Lower lobe of right lung (tissue), 2 donors: ENCODE measurements around the gene CSTB. TPM values are rescaled to one million over a fixed set of nuclear protein-coding genes. Genes with fewer than 3 reads are reported as not detected.

Experiments used
- ATAC-seq, 2 donors: fragments of 200-7000 bp; cut with Tn5 transposase; one replicate each; pipeline ENCODE4 v1.9.1; 2020 to 2022; ENCODE audit warnings: mild to moderate bottlenecking in 2 of 2, moderate library complexity in 2 of 2
- DNase-seq: peaks from one replicate; pipeline ENCODE4 v3.0.0-alpha.2; 2020
- H3K27ac ChIP-seq: fragments of 200-600 bp; one replicate; pipeline ENCODE4 v1.8.0; 2022
- H3K27me3 ChIP-seq: fragments of 200-600 bp; one replicate; pipeline ENCODE4 v1.8.0; 2022; ENCODE audit warnings: low read depth
- H3K36me3 ChIP-seq: fragments of 200-600 bp; one replicate; pipeline ENCODE4 v1.8.0; 2022; ENCODE audit warnings: mild to moderate bottlenecking
- H3K4me1 ChIP-seq: fragments of 200-600 bp; one replicate; pipeline ENCODE4 v1.8.0; 2022
- H3K4me3 ChIP-seq: fragments of 200-600 bp; one replicate; pipeline ENCODE4 v1.8.0; 2022; ENCODE audit warnings: mild to moderate bottlenecking
- H3K9me3 ChIP-seq: fragments of 200-600 bp; one replicate; pipeline ENCODE4 v1.8.0; 2022
- intact Hi-C: fragments of 100-400 bp; cut with DNase I; formaldehyde crosslinking; loops from one replicate; pipeline ENCODE4 v1.11.0; 2022
- total RNA-seq: library from RNA; stranded (reverse); fragmentation: NEBNext Ultra II Directional; extraction: Animal tissue kit (Norgen Biotek cat#: 25700); gene quantifications from one replicate; pipeline ENCODE4 v1.2.1, GENCODE V29; 2021
- TF ChIP-seq, protein P1 (sequence below): fragments of 200-600 bp; IDR thresholded peaks from one replicate; pipeline ENCODE4 v1.8.0; 2022; ENCODE audit warnings: antibody characterized with exemption, mild to moderate bottlenecking
- donor health status: DM: no; HTN: yes; CAD: no; lungs with severe emphysema.

Gene CSTB
- total RNA-seq, 1 donor from 2014 or later = 154 TPM

- H3K27ac ChIP-seq = no peak overlapping the region
- intact Hi-C loops = no loop called here
Measured at GRCh38 chr21:43815107-43815613, 39.1 kb upstream of the CSTB start.

GRCh38 chr21:43814215-43815106 is 38.4 kb upstream of the CSTB start:
- intact Hi-C loops = no loop called here
- TF ChIP-seq, protein P1, sequence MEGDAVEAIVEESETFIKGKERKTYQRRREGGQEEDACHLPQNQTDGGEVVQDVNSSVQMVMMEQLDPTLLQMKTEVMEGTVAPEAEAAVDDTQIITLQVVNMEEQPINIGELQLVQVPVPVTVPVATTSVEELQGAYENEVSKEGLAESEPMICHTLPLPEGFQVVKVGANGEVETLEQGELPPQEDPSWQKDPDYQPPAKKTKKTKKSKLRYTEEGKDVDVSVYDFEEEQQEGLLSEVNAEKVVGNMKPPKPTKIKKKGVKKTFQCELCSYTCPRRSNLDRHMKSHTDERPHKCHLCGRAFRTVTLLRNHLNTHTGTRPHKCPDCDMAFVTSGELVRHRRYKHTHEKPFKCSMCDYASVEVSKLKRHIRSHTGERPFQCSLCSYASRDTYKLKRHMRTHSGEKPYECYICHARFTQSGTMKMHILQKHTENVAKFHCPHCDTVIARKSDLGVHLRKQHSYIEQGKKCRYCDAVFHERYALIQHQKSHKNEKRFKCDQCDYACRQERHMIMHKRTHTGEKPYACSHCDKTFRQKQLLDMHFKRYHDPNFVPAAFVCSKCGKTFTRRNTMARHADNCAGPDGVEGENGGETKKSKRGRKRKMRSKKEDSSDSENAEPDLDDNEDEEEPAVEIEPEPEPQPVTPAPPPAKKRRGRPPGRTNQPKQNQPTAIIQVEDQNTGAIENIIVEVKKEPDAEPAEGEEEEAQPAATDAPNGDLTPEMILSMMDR = no peak
- no peak for DNase-seq

More at GRCh38 chr21:43815107-43815613, 39.1 kb upstream of the CSTB start:
- Histone ChIP-seq H3K36me3 (no peaks in the 10 kb centered on the region), H3K27me3 (no peaks in the 10 kb centered on the region), H3K4me3 (no peak overlapping the region), H3K4me1 (peaks cover 39% of the 10 kb centered on the region), H3K9me3 (no peaks in the 10 kb centered on the region)
- TF ChIP-seq, protein P1 = no peak
- DNase-seq (no peak), ATAC-seq (no peak)

DNA sequence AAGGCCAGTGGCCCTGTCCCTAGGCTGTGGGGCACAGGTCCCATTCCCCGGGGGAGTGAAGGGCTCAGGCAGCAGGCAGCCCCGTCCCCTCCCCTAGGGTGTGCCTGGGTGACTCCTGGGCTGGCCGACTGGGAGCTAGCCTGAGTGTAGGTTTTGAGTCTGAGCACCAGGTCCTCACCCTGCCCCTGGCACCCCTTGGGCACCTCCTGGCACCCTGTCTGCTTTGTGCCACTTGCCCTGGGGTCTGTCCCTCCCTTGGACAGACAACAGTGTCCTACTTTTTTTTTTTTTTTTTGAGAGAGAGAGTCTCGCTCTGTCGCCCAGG is 37.5 kb upstream of the CSTB start:
- DNase-seq = no peak
- Histone ChIP-seq H3K9me3 (no peaks in the 10 kb centered on the region), H3K4me3 (no peak overlapping the region), H3K27ac (no peak overlapping the region), H3K36me3 (peaks cover 6% of the 10 kb centered on the region), H3K27me3 (no peaks in the 10 kb centered on the region), H3K4me1 (peaks cover 39% of the 10 kb centered on the region)
- TF ChIP-seq, protein P1 = no peak
- intact Hi-C loops = no loop called here
- no peak for ATAC-seq

More at GRCh38 chr21:43814215-43815106, 38.4 kb upstream of the CSTB start:
- no peak overlapping the region for H3K4me3 ChIP-seq
- H3K36me3 ChIP-seq = no peaks in the 10 kb centered on the region
- no peak for ATAC-seq
- no peaks in the 10 kb centered on the region for H3K27me3 ChIP-seq
- no peaks in the 10 kb centered on the region for H3K9me3 ChIP-seq
- H3K27ac ChIP-seq = no peak overlapping the region
- H3K4me1 ChIP-seq = peaks cover 39% of the 10 kb centered on the region

DNA sequence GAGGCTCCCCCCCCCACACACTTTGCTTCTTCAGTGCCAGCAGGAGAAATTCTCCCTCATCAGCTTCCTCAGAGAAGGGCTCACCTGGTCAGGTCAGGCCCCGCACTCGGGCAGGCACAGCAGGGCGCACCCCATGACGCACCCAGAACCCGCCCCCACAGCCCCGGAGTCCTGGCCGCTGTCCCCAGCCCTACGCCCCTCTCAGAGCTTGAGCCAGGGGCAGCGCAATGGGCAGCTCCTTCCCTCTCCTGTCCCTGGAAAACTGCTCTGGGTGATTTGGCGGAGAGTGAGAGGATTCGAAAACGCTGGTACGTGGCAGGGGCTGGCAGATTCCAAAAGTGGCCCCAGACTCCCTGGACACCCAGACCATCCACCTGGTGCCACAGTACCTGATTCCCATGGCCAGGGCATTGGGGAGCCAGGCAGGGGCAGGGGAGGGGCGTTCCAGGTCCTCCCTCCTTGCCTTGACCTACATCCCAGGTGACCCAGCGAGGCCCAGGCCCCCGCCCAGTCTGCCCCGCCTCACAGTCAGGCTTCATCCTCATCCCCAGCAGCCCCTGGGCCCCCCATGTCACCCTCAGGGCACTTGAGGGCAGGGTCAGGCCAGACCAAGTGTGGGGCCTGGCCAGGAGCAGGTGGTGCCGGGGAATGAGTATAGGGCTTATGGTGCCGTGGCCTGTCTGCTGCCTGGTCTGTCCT is 37.0 kb upstream of the CSTB start:
- intact Hi-C loops = no loop called here
- TF ChIP-seq, protein P1 = no peak

GRCh38 chr21:43812139-43812821 is 36.2 kb upstream of the CSTB start:
- peaks cover 30% of the 10 kb centered on the region for H3K4me1 ChIP-seq
- DNase-seq (peak; percentile 82), ATAC-seq (peak; percentile 55 to 60)
- H3K9me3 ChIP-seq = no peaks in the 10 kb centered on the region
- no peaks in the 10 kb centered on the region for H3K27me3 ChIP-seq
- H3K27ac ChIP-seq = peak overlapping the region; percentile 32
- TF ChIP-seq, protein P1 = no peak
- intact Hi-C loops = no loop called here
- peak overlapping the region; percentile 47 for H3K4me3 ChIP-seq
- peaks cover 7% of the 10 kb centered on the region for H3K36me3 ChIP-seq

More for the DNA sequence above, 37.0 kb upstream of the CSTB start:
- Histone ChIP-seq H3K36me3 (peaks cover 7% of the 10 kb centered on the region), H3K27me3 (no peaks in the 10 kb centered on the region), H3K4me1 (peaks cover 38% of the 10 kb centered on the region), H3K27ac (peak overlapping the region; percentile 32), H3K4me3 (no peak overlapping the region), H3K9me3 (no peaks in the 10 kb centered on the region)
- no peak for DNase-seq
- ATAC-seq = no peak
